Duodenal mucosa (tissue), 2 donors: ENCODE data around the gene RNF157.
"Not testable (repeated sequence)": the region's sequence is repeated elsewhere in the genome, so short reads cannot be mapped to it uniquely, and the experiment has no call there.

Experiments used
- H3K27ac ChIP-seq: one replicate; pipeline ENCODE4 v1.7.0; 2013; ENCODE audit warnings: low read depth, low read length
- H3K27me3 ChIP-seq, 2 donors: one replicate each; pipeline ENCODE4 v1.7.0; 2013; ENCODE audit warnings: low read length in 2 of 2, control low read depth in 1 of 2; ENCODE audit not compliant: insufficient read depth in 2 of 2, control insufficient read depth in 1 of 2
- H3K36me3 ChIP-seq, 2 donors: one replicate each; pipeline ENCODE4 v1.7.0; 2013; ENCODE audit warnings: low read length in 2 of 2, control low read depth in 1 of 2; ENCODE audit not compliant: insufficient read depth in 2 of 2, control insufficient read depth in 1 of 2
- H3K4me1 ChIP-seq, 2 donors: one replicate each; pipeline ENCODE4 v1.7.0; 2013; ENCODE audit warnings: low read length in 2 of 2, control low read depth in 1 of 2; ENCODE audit not compliant: insufficient read depth in 2 of 2, control insufficient read depth in 1 of 2
- H3K4me3 ChIP-seq, 2 donors: one replicate each; pipeline ENCODE4 v1.7.0; 2013; ENCODE audit warnings: low read length in 2 of 2, low read depth in 1 of 2
- H3K9ac ChIP-seq, 2 donors: one replicate each; pipeline ENCODE4 v1.7.0; 2013; ENCODE audit warnings: low read length in 2 of 2, low read depth in 1 of 2
- H3K9me3 ChIP-seq, 2 donors: one replicate each; pipeline ENCODE4 v1.7.0; 2013; ENCODE audit warnings: low read length in 2 of 2, control low read depth in 1 of 2; ENCODE audit not compliant: control insufficient read depth in 1 of 2

RNF157 gene

DNA sequence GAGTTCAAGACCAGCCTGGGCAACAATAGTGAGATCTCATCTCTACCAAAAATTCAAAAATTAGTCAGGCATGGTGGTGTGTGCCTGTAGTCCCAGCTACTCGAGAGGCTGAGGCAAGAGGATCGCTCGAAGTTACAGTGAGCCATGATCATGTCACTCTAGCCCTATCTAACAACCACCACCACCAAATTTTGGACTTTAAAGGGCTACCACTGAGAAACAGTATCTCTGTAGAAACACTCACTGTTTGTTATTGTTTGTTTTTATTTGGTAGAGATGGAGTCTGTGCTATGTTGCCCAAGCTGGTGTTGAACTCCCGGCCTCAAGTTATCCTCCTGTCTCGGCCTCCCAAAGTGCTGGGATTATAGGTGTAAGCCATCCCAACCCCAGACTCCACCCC, 23.6 kb upstream of the RNF157 start:
- H3K9me3 ChIP-seq = no peaks in the 10 kb centered on the region
- peak overlapping the region in 1 of 2 donors; percentile 18 for H3K4me3 ChIP-seq
- peak overlapping the region; percentile 21 to 60 for H3K9ac ChIP-seq
- H3K36me3 ChIP-seq = peaks cover 5 to 7% of the 10 kb centered on the region in 2 donors
- peaks cover 63 to 73% of the 10 kb centered on the region in 2 donors for H3K4me1 ChIP-seq
- peak overlapping the region; percentile 80 for H3K27ac ChIP-seq
- no peaks in the 10 kb centered on the region for H3K27me3 ChIP-seq

- Histone ChIP-seq H3K4me1 (peaks cover 61 to 68% of the 10 kb centered on the region in 2 donors), H3K27me3 (no peaks in the 10 kb centered on the region), H3K27ac (peak overlapping the region; percentile 80), H3K9me3 (no peaks in the 10 kb centered on the region), H3K9ac (peak overlapping the region; percentile 21 to 60), H3K4me3 (peak overlapping the region; percentile 42 to 50), H3K36me3 (peaks cover 1 to 3% of the 10 kb centered on the region in 2 donors)
Observed at GRCh38 chr17:76262732-76263344, 22.5 kb upstream of the RNF157 start.

GRCh38 chr17:76261421-76262215, 21.3 kb upstream of the RNF157 start:
- Histone ChIP-seq H3K4me1 (peaks cover 53 to 56% of the 10 kb centered on the region in 2 donors), H3K36me3 (no peaks in the 10 kb centered on the region), H3K9ac (peak overlapping the region; percentile 21 to 60), H3K27me3 (no peaks in the 10 kb centered on the region), H3K9me3 (no peaks in the 10 kb centered on the region), H3K27ac (peak overlapping the region; percentile 74), H3K4me3 (peak overlapping the region; percentile 42 to 50)

GRCh38 chr17:76260669-76261068, 20.4 kb upstream of the RNF157 start:
- Histone ChIP-seq H3K9ac (no peak overlapping the region), H3K36me3 (no peaks in the 10 kb centered on the region), H3K4me3 (no peak overlapping the region), H3K27ac (no peak overlapping the region), H3K4me1 (peaks cover 52 to 57% of the 10 kb centered on the region in 2 donors), H3K27me3 (no peaks in the 10 kb centered on the region), H3K9me3 (no peaks in the 10 kb centered on the region)

DNA sequence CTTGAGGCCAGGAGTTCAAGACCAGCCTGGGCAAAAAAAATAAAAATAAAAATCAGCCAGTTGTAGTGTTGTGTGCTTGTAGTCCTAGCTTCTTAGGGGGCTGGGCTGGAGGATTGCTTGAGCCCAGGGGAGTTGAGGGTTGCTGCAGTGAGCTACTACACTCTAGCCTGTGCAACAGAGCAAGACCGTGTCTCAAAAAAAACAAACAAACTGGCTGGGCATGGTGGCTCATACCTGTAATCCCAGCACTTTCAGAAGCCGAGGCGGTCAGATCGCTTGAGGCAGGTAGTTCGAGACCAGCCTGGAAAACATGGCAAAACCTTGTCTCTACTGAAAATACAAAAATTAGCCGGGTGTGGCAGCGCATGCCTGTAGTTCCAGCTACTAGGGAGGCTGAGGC, 19.9 kb upstream of the RNF157 start:
- Histone ChIP-seq H3K27ac (peak overlapping the region; percentile 64), H3K9ac (peak overlapping the region; percentile 20 to 65), H3K4me3 (peak overlapping the region in 1 of 2 donors; percentile 1), H3K4me1 (peaks cover 52 to 59% of the 10 kb centered on the region in 2 donors), H3K27me3 (no peaks in the 10 kb centered on the region), H3K36me3 (no peaks in the 10 kb centered on the region), H3K9me3 (no peaks in the 10 kb centered on the region)

DNA sequence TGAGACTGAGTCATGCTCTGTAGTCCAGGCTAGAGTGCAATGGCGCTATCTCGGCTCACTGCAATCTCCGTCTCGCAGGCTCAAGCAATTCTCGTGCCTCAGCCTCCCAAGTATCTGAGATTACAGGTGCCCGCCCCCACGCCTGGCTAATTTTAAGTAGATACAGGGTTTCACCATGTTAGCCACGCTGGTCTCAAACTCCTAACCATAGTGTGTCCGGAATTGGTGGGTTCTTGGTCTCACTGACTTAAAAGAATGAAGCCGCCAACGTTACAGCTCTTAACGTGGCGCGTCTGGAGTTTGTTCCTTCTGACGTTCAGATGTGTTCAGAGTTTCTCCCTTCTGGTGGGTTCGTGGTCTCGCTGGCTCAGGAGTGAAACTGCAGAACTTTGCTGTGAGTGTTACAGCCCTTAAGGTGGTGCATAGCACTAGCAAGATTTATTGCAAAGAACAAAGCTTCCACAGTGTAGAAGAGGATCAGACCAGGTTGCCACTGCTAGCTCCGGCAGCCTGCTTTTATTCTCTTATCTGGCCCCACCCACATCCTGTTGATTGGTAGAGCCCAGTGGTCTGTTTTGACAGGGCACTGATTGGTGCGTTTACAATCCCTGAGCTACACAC, 16.2 kb upstream of the RNF157 start:
- not testable (repeated sequence) for H3K27ac ChIP-seq, H3K27me3 ChIP-seq, H3K9me3 ChIP-seq, H3K36me3 ChIP-seq, H3K9ac ChIP-seq, H3K4me3 ChIP-seq
- peaks cover 40 to 42% of the 10 kb centered on the region in 2 donors for H3K4me1 ChIP-seq

GRCh38 chr17:76255801-76256429, 15.6 kb upstream of the RNF157 start:
- H3K27me3 ChIP-seq = no peaks in the 10 kb centered on the region
- H3K9ac ChIP-seq = no peak overlapping the region
- no peaks in the 10 kb centered on the region for H3K9me3 ChIP-seq
- no peak overlapping the region for H3K27ac ChIP-seq
- no peaks in the 10 kb centered on the region for H3K36me3 ChIP-seq
- peaks cover 38 to 45% of the 10 kb centered on the region in 2 donors for H3K4me1 ChIP-seq
- H3K4me3 ChIP-seq = no peak overlapping the region

- no peak overlapping the region for H3K27ac ChIP-seq
- no peak overlapping the region for H3K4me3 ChIP-seq
- no peaks in the 10 kb centered on the region for H3K36me3 ChIP-seq
- H3K4me1 ChIP-seq = peaks cover 26 to 32% of the 10 kb centered on the region in 2 donors
- H3K9ac ChIP-seq = no peak overlapping the region
- no peaks in the 10 kb centered on the region for H3K9me3 ChIP-seq
- H3K27me3 ChIP-seq = no peaks in the 10 kb centered on the region
Observed at GRCh38 chr17:76254275-76254674, 14.0 kb upstream of the RNF157 start.

- Histone ChIP-seq H3K36me3 (no peaks in the 10 kb centered on the region), H3K4me3 (no peak overlapping the region), H3K9me3 (no peaks in the 10 kb centered on the region), H3K4me1 (peaks cover 26 to 31% of the 10 kb centered on the region in 2 donors), H3K9ac (no peak overlapping the region), H3K27me3 (no peaks in the 10 kb centered on the region), H3K27ac (no peak overlapping the region)
Observed at GRCh38 chr17:76253841-76254240, 13.5 kb upstream of the RNF157 start.
